ENCODE results near the gene FAM20C. TPM values are rescaled to one million over a fixed set of nuclear protein-coding genes. Genes with fewer than 3 reads are reported as not detected.

The FAM20C gene
- total RNA-seq, 4 donors from 2014 or later = 15.8 to 20.4 (median 18.7) TPM

DNA sequence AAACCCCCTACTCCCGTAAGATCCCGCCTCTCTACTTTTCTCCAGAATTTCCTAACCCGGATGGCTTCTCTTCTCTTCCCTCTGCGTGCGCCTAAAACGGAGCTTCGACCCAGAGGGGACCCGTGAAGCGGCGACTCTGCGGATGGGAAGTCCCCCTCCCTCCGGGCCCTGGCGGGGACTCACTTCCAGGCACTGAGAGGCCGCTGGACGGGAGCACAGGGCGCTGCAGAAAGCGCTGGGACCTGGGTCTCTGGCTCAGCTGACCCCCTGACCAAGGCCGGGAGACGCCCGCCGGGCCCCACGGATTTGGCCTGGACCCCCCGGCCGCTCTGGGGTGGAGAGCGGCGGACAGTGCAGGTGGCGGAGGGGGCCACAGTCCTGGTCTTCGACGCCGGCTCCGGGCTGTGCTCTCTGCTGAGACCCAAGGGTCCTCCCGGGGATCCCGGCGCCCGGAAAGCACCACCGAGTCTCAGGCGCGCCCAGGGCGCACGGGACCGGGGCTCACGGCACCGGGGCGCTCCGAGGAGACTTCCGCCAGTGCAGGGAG is 96.9 kb downstream of the FAM20C start:
- no peaks in the 10 kb centered on the region for H3K9me3 ChIP-seq
- DNase-seq (ENCODE audit: low spot score in 2 of 2) = peak; percentile 42 to 72
- H3K4me3 ChIP-seq = no peak overlapping the region
- 6% methylated on average over 20 of the region's 46 CpGs for WGBS
- H3K4me1 ChIP-seq = peaks cover 13% of the 10 kb centered on the region
- peaks cover 84% of the 10 kb centered on the region for H3K27me3 ChIP-seq
- no peak overlapping the region for H3K27ac ChIP-seq
- TF ChIP-seq POLR2A (IDR thresholded peaks at IDR 0.05) (no peak), POLR2AphosphoS5 (IDR thresholded peaks at IDR 0.05) (no peak), EP300 (IDR thresholded peaks at IDR 0.05) (no peak)
- TF ChIP-seq, protein P1, sequence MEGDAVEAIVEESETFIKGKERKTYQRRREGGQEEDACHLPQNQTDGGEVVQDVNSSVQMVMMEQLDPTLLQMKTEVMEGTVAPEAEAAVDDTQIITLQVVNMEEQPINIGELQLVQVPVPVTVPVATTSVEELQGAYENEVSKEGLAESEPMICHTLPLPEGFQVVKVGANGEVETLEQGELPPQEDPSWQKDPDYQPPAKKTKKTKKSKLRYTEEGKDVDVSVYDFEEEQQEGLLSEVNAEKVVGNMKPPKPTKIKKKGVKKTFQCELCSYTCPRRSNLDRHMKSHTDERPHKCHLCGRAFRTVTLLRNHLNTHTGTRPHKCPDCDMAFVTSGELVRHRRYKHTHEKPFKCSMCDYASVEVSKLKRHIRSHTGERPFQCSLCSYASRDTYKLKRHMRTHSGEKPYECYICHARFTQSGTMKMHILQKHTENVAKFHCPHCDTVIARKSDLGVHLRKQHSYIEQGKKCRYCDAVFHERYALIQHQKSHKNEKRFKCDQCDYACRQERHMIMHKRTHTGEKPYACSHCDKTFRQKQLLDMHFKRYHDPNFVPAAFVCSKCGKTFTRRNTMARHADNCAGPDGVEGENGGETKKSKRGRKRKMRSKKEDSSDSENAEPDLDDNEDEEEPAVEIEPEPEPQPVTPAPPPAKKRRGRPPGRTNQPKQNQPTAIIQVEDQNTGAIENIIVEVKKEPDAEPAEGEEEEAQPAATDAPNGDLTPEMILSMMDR (IDR thresholded peaks at IDR 0.05) = no peak
- no peaks in the 10 kb centered on the region for H3K36me3 ChIP-seq

DNA sequence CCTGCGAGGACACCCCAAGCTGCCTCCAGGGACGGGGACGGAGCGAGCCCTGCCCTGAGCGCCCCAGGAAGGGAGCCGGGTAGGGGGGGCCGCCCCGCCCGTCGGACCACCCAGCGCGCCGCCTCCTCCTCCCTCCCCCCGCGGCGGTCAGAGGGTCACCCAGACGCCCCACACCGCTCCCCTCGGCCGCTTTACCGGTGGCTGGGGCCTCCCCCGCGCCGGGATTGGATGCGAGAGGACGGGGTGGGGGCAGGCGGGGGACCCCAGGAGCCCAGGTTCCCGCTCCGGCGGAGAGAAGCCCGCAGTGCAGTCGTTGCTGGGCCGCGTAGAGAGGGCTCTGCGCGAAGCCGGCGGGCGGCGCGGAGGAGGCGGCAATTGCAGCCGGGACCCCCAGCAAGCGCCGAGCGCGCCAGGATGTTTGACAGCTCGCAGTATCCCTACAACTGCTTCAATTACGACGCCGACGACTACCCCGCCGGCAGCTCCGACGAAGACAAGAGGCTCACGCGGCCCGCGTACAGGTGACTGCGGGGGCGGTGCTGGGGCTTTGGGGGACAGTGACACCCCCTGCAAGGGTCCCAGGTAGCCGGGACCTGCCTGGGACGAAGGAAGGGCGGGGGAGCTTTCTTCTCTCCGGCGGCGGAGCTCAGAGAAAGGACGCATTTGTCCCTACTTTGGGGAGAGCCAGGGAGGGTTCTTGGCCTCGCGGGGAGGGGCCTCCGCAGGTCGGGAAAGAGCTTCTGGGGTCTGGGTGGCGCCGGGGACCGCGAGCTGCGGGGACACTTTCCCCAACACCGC is 97.6 kb downstream of the FAM20C start, which contains the start of gene FOXL3:
FOXL3 (plus strand) TSS at position 415 of the 798 bp plus-strand sequence; CDS start at position 415, 0 bp downstream.
- Histone ChIP-seq H3K27ac (no peak within 1 kb of the TSS), H3K9me3 (no peaks in the 10 kb centered on the region), H3K4me1 (peaks cover 13% of the 10 kb centered on the region), H3K36me3 (no peaks in the 10 kb centered on the region), H3K27me3 (peaks cover 86% of the 10 kb centered on the region), H3K4me3 (no peak within 1 kb of the TSS)
- 9% methylated on average over 9 of the region's 79 CpGs for WGBS
- peak; percentile 44 to 75 for DNase-seq (ENCODE audit: low spot score in 2 of 2)
- TF ChIP-seq EP300 (IDR thresholded peaks at IDR 0.05) (no peak), POLR2AphosphoS5 (IDR thresholded peaks at IDR 0.05) (no peak), POLR2A (IDR thresholded peaks at IDR 0.05) (no peak)
- TF ChIP-seq, protein P1 (IDR thresholded peaks at IDR 0.05) = no peak

DNA sequence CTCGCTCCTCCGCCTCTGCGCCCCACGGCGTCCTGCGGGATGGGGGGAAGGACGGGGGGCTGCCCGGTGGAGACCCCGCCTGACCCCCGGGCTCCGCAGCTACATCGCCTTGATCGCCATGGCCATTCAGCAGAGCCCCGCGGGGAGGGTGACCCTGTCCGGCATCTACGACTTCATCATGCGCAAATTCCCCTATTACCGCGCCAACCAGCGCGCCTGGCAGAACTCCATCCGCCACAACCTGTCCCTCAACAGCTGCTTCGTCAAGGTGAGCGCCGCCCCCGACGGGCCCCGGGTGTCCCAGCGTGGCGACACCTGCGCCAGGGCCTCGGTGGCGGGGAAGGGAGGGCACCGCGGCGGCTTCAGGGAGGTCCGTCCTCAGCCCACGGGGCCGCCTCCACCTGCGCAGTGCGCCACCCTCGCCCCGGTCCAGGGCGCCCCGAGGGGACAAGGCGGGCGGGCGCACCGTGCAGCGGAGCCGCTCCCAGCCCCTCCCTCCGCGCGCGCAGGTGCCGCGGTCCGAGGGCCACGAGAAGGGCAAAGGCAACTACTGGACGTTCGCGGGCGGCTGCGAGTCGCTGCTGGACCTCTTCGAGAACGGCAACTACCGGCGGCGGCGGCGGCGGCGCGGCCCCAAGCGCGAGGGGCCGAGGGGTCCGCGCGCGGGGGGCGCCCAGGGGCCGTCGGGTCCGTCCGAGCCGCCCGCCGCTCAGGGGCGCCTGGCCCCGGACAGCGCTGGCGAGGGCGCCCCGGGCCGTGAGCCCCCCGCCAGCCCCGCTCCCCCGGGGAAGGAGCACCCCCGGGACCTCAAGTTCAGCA is 98.4 kb downstream of the FAM20C start:
- Histone ChIP-seq H3K4me3 (no peak overlapping the region), H3K9me3 (no peaks in the 10 kb centered on the region), H3K36me3 (no peaks in the 10 kb centered on the region), H3K27me3 (peaks cover 88% of the 10 kb centered on the region), H3K27ac (no peak overlapping the region), H3K4me1 (peaks cover 13% of the 10 kb centered on the region)
- WGBS = 13% methylated on average over 27 of the region's 102 CpGs
- TF ChIP-seq, protein P1 (IDR thresholded peaks at IDR 0.05) = no peak
- TF ChIP-seq EP300 (IDR thresholded peaks at IDR 0.05) (no peak), POLR2AphosphoS5 (IDR thresholded peaks at IDR 0.05) (no peak), POLR2A (IDR thresholded peaks at IDR 0.05) (no peak)
- DNase-seq (ENCODE audit: low spot score in 2 of 2) = peak in 1 of 2 donors; percentile 57

DNA sequence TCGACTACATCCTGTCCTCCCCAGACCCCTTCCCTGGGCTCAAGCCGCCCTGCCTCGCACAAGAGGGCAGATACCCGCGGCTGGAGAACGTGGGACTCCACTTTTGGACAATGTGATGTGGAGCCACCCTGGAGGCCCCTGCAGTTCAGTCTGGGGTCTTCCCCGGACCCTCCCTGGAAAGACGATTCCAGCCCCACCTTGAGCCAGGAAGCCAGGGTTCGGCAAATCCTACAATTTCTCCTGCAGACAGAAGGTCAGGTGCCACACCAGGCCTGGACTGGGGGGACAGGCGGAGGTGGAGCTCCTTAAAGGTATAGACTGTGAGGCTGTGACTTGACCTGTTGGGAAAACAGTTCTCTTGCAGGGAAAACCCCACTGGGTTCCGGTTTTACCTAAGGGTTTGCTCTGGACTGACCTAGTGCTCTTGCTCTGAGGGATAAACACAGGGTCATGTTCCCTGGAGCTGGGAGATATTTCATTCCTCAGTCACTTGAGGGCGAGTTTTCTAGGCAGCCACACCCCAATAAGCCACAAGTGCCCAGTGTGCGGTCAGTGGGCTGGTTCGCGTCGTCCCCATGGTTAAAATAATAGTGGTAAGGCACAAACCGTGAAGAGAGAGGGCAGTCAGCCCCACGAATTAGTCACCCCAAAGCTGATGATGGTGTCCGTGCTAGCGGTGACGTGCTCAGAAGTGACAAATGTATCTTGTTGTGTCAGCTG is 99.2 kb downstream of the FAM20C start:
- Histone ChIP-seq H3K9me3 (no peaks in the 10 kb centered on the region), H3K27me3 (peaks cover 82% of the 10 kb centered on the region), H3K27ac (no peak overlapping the region), H3K4me1 (peaks cover 15% of the 10 kb centered on the region), H3K36me3 (no peaks in the 10 kb centered on the region), H3K4me3 (no peak overlapping the region)
- 69% methylated on average over 12 of the region's 21 CpGs for WGBS
- no peak for TF ChIP-seq POLR2AphosphoS5 (IDR thresholded peaks at IDR 0.05)
- no peak for TF ChIP-seq POLR2A (IDR thresholded peaks at IDR 0.05)
- no peak for TF ChIP-seq EP300 (IDR thresholded peaks at IDR 0.05)
- TF ChIP-seq, protein P1 (IDR thresholded peaks at IDR 0.05) = no peak
- peak; percentile 48 to 57 for DNase-seq (ENCODE audit: low spot score in 2 of 2)

Data from suprapubic skin (tissue), 4 donors.